CD4-positive, alpha-beta memory T cell (primary cell): Measurements from ENCODE around the gene PCP2. TPM values are rescaled to one million over a fixed set of nuclear protein-coding genes. Genes with fewer than 3 reads are reported as not detected.

Experiments used
- microRNA-seq: library from miRNA; unstranded; fragments of <30 nt; microRNA quantifications from one replicate; pipeline ENCODE4 v1.2.0, GENCODE V29; 2021; ENCODE audit warnings: borderline replicate concordance, borderline number of aligned reads, borderline microRNAs expressed, mixed read lengths
- polyA plus RNA-seq, 2 donors: library from polyadenylated mRNA; unstranded; fragments of 300-500 nt; fragmentation: Illumina TruSeq; gene quantifications; one replicate each; pipeline ENCODE4 v1.2.3, GENCODE V29; 2021
- total RNA-seq, 2 experiments: library from RNA; stranded (reverse); gene quantifications; one replicate each; pipeline ENCODE4 v1.2.3, GENCODE V29; 2021

PCP2 gene
- total and polyA plus RNA-seq, 4 experiments from 2014 or later, result 0.96 to 6.4 (median 3.4) TPM

Small RNA genes lying within 50 kb of the gene (microRNA-seq; reads per million reads assigned to microRNA genes)
- gene MIR6792, result not detected

Other genes with a start within 250 kb of the PCP2 start
- gene PEX11G, start 144.7 kb downstream of the PCP2 start, total RNA-seq, result under 1 TPM; 0.64 to 0.73 TPM
- gene PEX11G, start 144.7 kb downstream of the PCP2 start, polyA plus RNA-seq, result 1 to 10 TPM in 1 of 2 donors, under 1 TPM in 1; 0.64 to 1.7 TPM
- 1 to 10 TPM; 8.4 to 8.7 TPM for gene ZNF358, start 117.6 kb downstream of the PCP2 start, total RNA-seq
- 1 to 10 TPM in 1 of 2 donors, not detected in 1; 1.6 TPM for gene ZNF358, start 117.6 kb downstream of the PCP2 start, polyA plus RNA-seq
- 10 to 100 TPM; 14.1 to 14.9 TPM for gene MCOLN1, start 111.1 kb downstream of the PCP2 start, total RNA-seq
- 1 to 10 TPM; 8.0 to 9.1 TPM for gene MCOLN1, start 111.1 kb downstream of the PCP2 start, polyA plus RNA-seq
- gene PNPLA6, start 98.0 kb downstream of the PCP2 start, total RNA-seq, result 100 to 1,000 TPM; 168 to 169 TPM
- gene PNPLA6, start 98.0 kb downstream of the PCP2 start, polyA plus RNA-seq, result 10 to 100 TPM in 1 of 2 donors, 1 to 10 TPM in 1; 4.7 to 14.1 TPM
- gene CAMSAP3, start 37.9 kb downstream of the PCP2 start, total RNA-seq, result under 1 TPM; 0.15 to 0.19 TPM
- gene CAMSAP3, start 37.9 kb downstream of the PCP2 start, polyA plus RNA-seq, result under 1 TPM in 1 of 2 donors, not detected in 1; 0.07 TPM
- 10 to 100 TPM; 75.6 to 77.2 TPM for gene XAB2, start 4.2 kb downstream of the PCP2 start, total RNA-seq
- 1 to 10 TPM; 5.4 to 9.6 TPM for gene XAB2, start 4.2 kb downstream of the PCP2 start, polyA plus RNA-seq
- gene PET100, start 3.9 kb downstream of the PCP2 start, total RNA-seq, result 100 to 1,000 TPM; 120 to 144 TPM
- 100 to 1,000 TPM; 127 to 279 TPM for gene PET100, start 3.9 kb downstream of the PCP2 start, polyA plus RNA-seq
- gene STXBP2, start 3.4 kb upstream of the PCP2 start, total RNA-seq, result 100 to 1,000 TPM; 219 to 220 TPM
- 10 to 100 TPM; 73.1 to 88.8 TPM for gene STXBP2, start 3.4 kb upstream of the PCP2 start, polyA plus RNA-seq
- not detected for gene RETN, start 35.3 kb upstream of the PCP2 start, total RNA-seq
- under 1 TPM; 0.48 to 0.94 TPM for gene RETN, start 35.3 kb upstream of the PCP2 start, polyA plus RNA-seq
- not detected for gene MCEMP1, start 43.4 kb upstream of the PCP2 start, total RNA-seq
- not detected for gene MCEMP1, start 43.4 kb upstream of the PCP2 start, polyA plus RNA-seq
- gene TRAPPC5, start 47.1 kb upstream of the PCP2 start, total RNA-seq, result 10 to 100 TPM; 60.7 to 62.1 TPM
- gene TRAPPC5, start 47.1 kb upstream of the PCP2 start, polyA plus RNA-seq, result 100 to 1,000 TPM; 144 to 153 TPM
- gene FCER2, start 68.4 kb upstream of the PCP2 start, total RNA-seq, result not detected
- gene FCER2, start 68.4 kb upstream of the PCP2 start, polyA plus RNA-seq, result under 1 TPM in 1 of 2 donors, not detected in 1; 0.93 TPM
- gene CLEC4G, start 98.4 kb upstream of the PCP2 start, total RNA-seq, result not detected
- gene CLEC4G, start 98.4 kb upstream of the PCP2 start, polyA plus RNA-seq, result not detected
- under 1 TPM; 0.17 to 0.28 TPM for gene CD209, start 113.8 kb upstream of the PCP2 start, total RNA-seq
- gene CD209, start 113.8 kb upstream of the PCP2 start, polyA plus RNA-seq, result not detected
- gene CLEC4M, start 129.5 kb upstream of the PCP2 start, total RNA-seq, result not detected
- gene CLEC4M, start 129.5 kb upstream of the PCP2 start, polyA plus RNA-seq, result not detected
- gene EVI5L, start 196.5 kb upstream of the PCP2 start, total RNA-seq, result 10 to 100 TPM; 11.9 to 14.1 TPM
- 1 to 10 TPM; 1.1 to 2.8 TPM for gene EVI5L, start 196.5 kb upstream of the PCP2 start, polyA plus RNA-seq
- gene PRR36, start 240.7 kb upstream of the PCP2 start, total RNA-seq, result under 1 TPM; 0.29 to 0.36 TPM
- gene PRR36, start 240.7 kb upstream of the PCP2 start, polyA plus RNA-seq, result under 1 TPM in 1 of 2 donors, not detected in 1; 0.06 TPM